ENCODE data around the gene SLIT3. TPM values are rescaled to one million over a fixed set of nuclear protein-coding genes. Genes with fewer than 3 reads are reported as not detected.

Gene SLIT3
- total and polyA plus RNA-seq, 2 experiments from 2014 or later = 0.59 to 0.71 TPM

- TF ChIP-seq ZNF462 (CRISPR knock-in tag; IDR thresholded peaks at IDR 0.05) = no peak
Measured at GRCh38 chr5:169157064-169157463, 143.9 kb downstream of the SLIT3 start (continued).

- TF ChIP-seq REST (IDR thresholded peaks at IDR 0.05; ENCODE audit: unreplicated experiment) (no peak), EZH2phosphoT487 (IDR thresholded peaks at IDR 0.05; ENCODE audit: unreplicated experiment) (no peak), POLR2AphosphoS5 (IDR thresholded peaks at IDR 0.05; ENCODE audit: low read depth) (no peak), CREB1 (CRISPR knock-in tag; IDR thresholded peaks at IDR 0.05; ENCODE audit: low read depth) (no peak)
- peaks cover 22% of the 10 kb centered on the region for H3K9me3 Mint-ChIP-seq
- Histone ChIP-seq H3K4me1 (ENCODE audit: insufficient read depth) (peaks cover 16% of the 10 kb centered on the region), H4K20me1 (replicated peaks; ENCODE audit: insufficient read depth) (no peaks in the 10 kb centered on the region), H2AFZ (no peak overlapping the region), H3K4me3 (no peak overlapping the region), H3K27me3 (ENCODE audit: insufficient read depth) (no peaks in the 10 kb centered on the region), H3F3A (replicated peaks; ENCODE audit: low read depth) (no peaks in the 10 kb centered on the region), H3K9me2 (ENCODE audit: insufficient read depth) (no peaks in the 10 kb centered on the region), H3K4me2 (no peak overlapping the region), H3K36me3 (ENCODE audit: insufficient read depth) (no peaks in the 10 kb centered on the region; the same call in 1 of the 2 replicates), H3K79me2 (replicated peaks; ENCODE audit: insufficient read depth) (no peaks in the 10 kb centered on the region), H3K27ac (ENCODE audit: low read depth) (no peak overlapping the region)
- H3K36me3 Mint-ChIP-seq (ENCODE audit: low read depth) = peaks cover 19% of the 10 kb centered on the region; the same call in 2 of the 3 replicates
- peaks cover 37% of the 10 kb centered on the region for H3K4me1 Mint-ChIP-seq
- H3K27me3 Mint-ChIP-seq (ENCODE audit: insufficient read depth, low read depth, poor library complexity) = peaks cover 1% of the 10 kb centered on the region
- no peak for ATAC-seq
- DNase-seq (ENCODE audit: low spot score) = no peak
- H3K27ac Mint-ChIP-seq = no peak overlapping the region
- no peak overlapping the region for H3K4me3 Mint-ChIP-seq
Measured at GRCh38 chr5:169154679-169155078, 146.3 kb downstream of the SLIT3 start.

Data from GM23338 (cell line).